ENCODE data around the gene MCC. TPM values are rescaled to one million over a fixed set of nuclear protein-coding genes. Genes with fewer than 3 reads are reported as not detected.

The MCC gene
- total and polyA plus RNA-seq, 2 donors from 2014 or later: 2.4 to 20.6 TPM

- Histone ChIP-seq H3K4me3 (ENCODE audit: low read length in 3 of 3) (no peak overlapping the region), H3K4me1 (ENCODE audit: control insufficient read depth in 2 of 3, insufficient read depth in 2 of 3, low read depth in 1 of 3, low read length in 3 of 3) (peaks cover 0 to 2% (median 0%) of the 10 kb centered on the region in 3 donors), H3K36me3 (ENCODE audit: control insufficient read depth in 2 of 3, insufficient read depth in 3 of 3, low read length in 3 of 3) (no peaks in the 10 kb centered on the region), H3K9me3 (ENCODE audit: control insufficient read depth in 2 of 3, insufficient read depth in 1 of 3, low read length in 3 of 3) (no peaks in the 10 kb centered on the region), H3K27me3 (ENCODE audit: control insufficient read depth, insufficient read depth, low read length) (no peaks in the 10 kb centered on the region), H3K27ac (ENCODE audit: low read depth in 2 of 2, low read length in 2 of 2) (no peak overlapping the region), H3K9ac (ENCODE audit: low read length in 3 of 3) (no peak overlapping the region)
- no peak for TF ChIP-seq CTCF (IDR thresholded peaks at IDR 0.05; ENCODE audit: borderline replicate concordance, extremely low read depth, insufficient read depth)
- DNase-seq (no peak), FAIRE-seq (no peak)
- intact Hi-C loops (cut with DNase I): no loop called here
Observed at GRCh38 chr5:113225259-113225658, 263.0 kb downstream of the MCC start.

- Histone ChIP-seq H3K9me3 (ENCODE audit: control insufficient read depth in 2 of 3, insufficient read depth in 1 of 3, low read length in 3 of 3) (no peaks in the 10 kb centered on the region), H3K27me3 (ENCODE audit: control insufficient read depth, insufficient read depth, low read length) (no peaks in the 10 kb centered on the region), H3K4me3 (ENCODE audit: low read length in 3 of 3) (no peak overlapping the region), H3K4me1 (ENCODE audit: control insufficient read depth in 2 of 3, insufficient read depth in 2 of 3, low read depth in 1 of 3, low read length in 3 of 3) (peaks cover 0 to 2% (median 0%) of the 10 kb centered on the region in 3 donors), H3K9ac (ENCODE audit: low read length in 3 of 3) (no peak overlapping the region), H3K36me3 (ENCODE audit: control insufficient read depth in 2 of 3, insufficient read depth in 3 of 3, low read length in 3 of 3) (no peaks in the 10 kb centered on the region), H3K27ac (ENCODE audit: low read depth in 2 of 2, low read length in 2 of 2) (no peak overlapping the region)
- TF ChIP-seq CTCF (IDR thresholded peaks at IDR 0.05; ENCODE audit: borderline replicate concordance, extremely low read depth, insufficient read depth): no peak
- intact Hi-C loops (cut with DNase I): no loop called here
- FAIRE-seq (no peak), DNase-seq (no peak)
Observed at GRCh38 chr5:113224605-113225065, 263.6 kb downstream of the MCC start.

DNA sequence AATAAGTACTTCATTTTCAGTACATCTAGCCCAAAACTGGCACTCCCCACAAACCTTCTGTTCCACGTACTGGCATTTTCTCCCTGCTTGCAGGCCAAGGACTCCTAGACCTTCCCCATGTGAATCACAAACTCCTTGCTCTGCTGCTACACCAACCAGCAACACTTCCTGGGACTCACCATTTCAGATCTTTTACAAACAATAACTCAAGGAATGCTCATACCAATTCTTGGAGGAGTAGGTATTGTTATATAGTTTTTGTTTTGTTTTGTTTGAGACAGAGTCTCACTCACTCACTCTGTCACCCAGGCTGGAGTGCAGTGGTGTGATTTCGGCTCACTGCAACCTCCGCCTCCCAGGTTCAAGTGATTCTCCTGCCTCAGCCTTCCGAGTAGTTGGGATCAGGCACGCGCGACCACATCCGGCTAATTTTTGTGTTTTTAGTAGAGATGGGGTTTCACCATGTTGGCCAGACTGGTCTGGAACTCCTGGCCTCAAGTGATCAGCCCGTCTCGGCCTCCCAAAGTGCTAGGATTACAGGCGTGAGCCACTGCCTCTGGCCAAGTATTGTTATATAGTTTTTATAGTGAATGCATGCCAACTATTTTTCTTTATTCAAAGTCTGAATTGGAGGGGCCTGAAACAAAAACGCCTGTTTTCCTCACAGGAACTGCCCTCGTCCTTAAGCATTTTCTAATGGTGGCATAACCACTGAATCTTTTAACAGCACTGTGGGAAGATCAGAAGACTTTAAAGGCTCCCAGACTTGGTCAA is 264.2 kb downstream of the MCC start:
- no peak for TF ChIP-seq CTCF (IDR thresholded peaks at IDR 0.05; ENCODE audit: borderline replicate concordance, extremely low read depth, insufficient read depth)
- Histone ChIP-seq H3K27ac (ENCODE audit: low read depth in 2 of 2, low read length in 2 of 2) (no peak overlapping the region), H3K4me1 (ENCODE audit: control insufficient read depth in 2 of 3, insufficient read depth in 2 of 3, low read depth in 1 of 3, low read length in 3 of 3) (peaks cover 0 to 2% (median 0%) of the 10 kb centered on the region in 3 donors), H3K36me3 (ENCODE audit: control insufficient read depth in 2 of 3, insufficient read depth in 3 of 3, low read length in 3 of 3) (no peaks in the 10 kb centered on the region), H3K27me3 (ENCODE audit: control insufficient read depth, insufficient read depth, low read length) (no peaks in the 10 kb centered on the region), H3K4me3 (ENCODE audit: low read length in 3 of 3) (no peak overlapping the region), H3K9me3 (ENCODE audit: control insufficient read depth in 2 of 3, insufficient read depth in 1 of 3, low read length in 3 of 3) (no peaks in the 10 kb centered on the region), H3K9ac (ENCODE audit: low read length in 3 of 3) (no peak overlapping the region)
- no peak for FAIRE-seq
- intact Hi-C loops (cut with DNase I): no loop called here
- DNase-seq: no peak

All from kidney (tissue), 14 donors.